ENCODE data around the gene GABRG3. TPM values are rescaled to one million over a fixed set of nuclear protein-coding genes. Genes with fewer than 3 reads are reported as not detected.

Gene GABRG3
- total and polyA plus RNA-seq, 9 of the 15 experiments (the other 6 are each of a cell fraction or from before 2014, with no cell fraction given), result 4.0 to 15.1 (median 11.2) TPM

- no peak for TF ChIP-seq PATZ1 (CRISPR knock-in tag; IDR thresholded peaks at IDR 0.05; ENCODE audit: borderline replicate concordance)
- no peak for TF ChIP-seq HDAC3 (IDR thresholded peaks at IDR 0.05; ENCODE audit: borderline replicate concordance, partially characterized antibody)
- no peak for TF ChIP-seq CHCHD3 (CRISPR knock-in tag; IDR thresholded peaks at IDR 0.05)
- no peak for TF ChIP-seq ZNF184 (CRISPR knock-in tag; IDR thresholded peaks at IDR 0.05)
- no peak for TF ChIP-seq CBFA2T2 (conservative IDR thresholded peaks at IDR 0.05)
Measured at GRCh38 chr15:27458345-27459084, 487.5 kb downstream of the GABRG3 start (continued).

GRCh38 chr15:27459836-27460235 lies 488.9 kb downstream of the GABRG3 start:
- no TSS peak for BruUV-seq (replicated peaks)
- TF ChIP-seq ZNF134 (CRISPR knock-in tag; conservative IDR thresholded peaks at IDR 0.05) (no peak), KLF6 (CRISPR knock-in tag; IDR thresholded peaks at IDR 0.05; ENCODE audit: borderline replicate concordance) (no peak), KLF1 (tag; IDR thresholded peaks at IDR 0.05) (no peak), SMC3 (conservative IDR thresholded peaks at IDR 0.05; ENCODE audit: insufficient read depth, low read depth, low read length) (no peak), SRSF3 (IDR thresholded peaks at IDR 0.05; ENCODE audit: insufficient read depth, low read length) (no peak), CBX3 (IDR thresholded peaks at IDR 0.05; ENCODE audit: borderline replicate concordance in 1 of 2, low read length in 2 of 2) (no peak)

More at GRCh38 chr15:27459836-27460235, 488.9 kb downstream of the GABRG3 start:
- no peaks in the 10 kb centered on the region for H3K9me1 ChIP-seq (ENCODE audit: control insufficient read depth, insufficient read depth, low read length)
- H3K4me1 ChIP-seq (replicated peaks in 1 of 2; ENCODE audit: control insufficient read depth in 2 of 2, insufficient read depth in 2 of 2, low read length in 2 of 2), result peaks cover 0 to 5% of the 10 kb centered on the region in 2 experiments; a peak in 2 of 5 replicates
- no peak overlapping the region for H3K4me3 ChIP-seq
- no peak overlapping the region for H2AFZ ChIP-seq (ENCODE audit: low read depth, low read length)
- H4K20me1 ChIP-seq (replicated peaks; ENCODE audit: control insufficient read depth, insufficient read depth, low read length), result 0 out of 2 replicates have a peak, but pooled peaks cover 4% of the 10 kb centered on the region
- ATAC-seq (no peak), DNase-seq (ENCODE audit: extremely low read depth in 1 of 4, low spot score in 3 of 4) (no peak), FAIRE-seq (no peak)
- H3K9ac ChIP-seq (ENCODE audit: insufficient read depth in 1 of 2, low read depth in 2 of 2, low read length in 2 of 2), result no peak overlapping the region
- H3K9me3 ChIP-seq (replicated peaks; ENCODE audit: control insufficient read depth, insufficient read depth, low read depth, low read length), result no peaks in the 10 kb centered on the region
- CTCF ChIA-PET (ENCODE audit: low intra/inter-chr PET ratio), result no interaction called here
- 30% methylated on average over 4 of the region's 4 CpGs for WGBS (ENCODE audit: insufficient coverage, low coverage, missing lambda C conversion rate)
- no peak overlapping the region for H3K27ac ChIP-seq (ENCODE audit: extremely low read depth, low read depth, low read length)
- H3K36me3 ChIP-seq (ENCODE audit: control insufficient read depth, insufficient read depth, low read length), result no peaks in the 10 kb centered on the region; the same call in 2 of the 3 replicates
- H3K4me2 ChIP-seq (ENCODE audit: insufficient read depth, low read length), result no peak overlapping the region
- POLR2A ChIA-PET, result no interaction called here
- no peaks in the 10 kb centered on the region for H3K27me3 ChIP-seq (ENCODE audit: control insufficient read depth in 2 of 2, insufficient read depth in 2 of 2, low read length in 2 of 2)
- intact Hi-C loops (cut with micrococcal nuclease) (no loop called here), in situ Hi-C loops (cut with MboI) (no loop called here)
- H3K79me2 ChIP-seq (ENCODE audit: control insufficient read depth, insufficient read depth, low read length), result no peaks in the 10 kb centered on the region

Measured in K562 (cell line).